ENCODE measurements around the gene PDAP1.

PDAP1 gene, protein sequence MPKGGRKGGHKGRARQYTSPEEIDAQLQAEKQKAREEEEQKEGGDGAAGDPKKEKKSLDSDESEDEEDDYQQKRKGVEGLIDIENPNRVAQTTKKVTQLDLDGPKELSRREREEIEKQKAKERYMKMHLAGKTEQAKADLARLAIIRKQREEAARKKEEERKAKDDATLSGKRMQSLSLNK

DNA sequence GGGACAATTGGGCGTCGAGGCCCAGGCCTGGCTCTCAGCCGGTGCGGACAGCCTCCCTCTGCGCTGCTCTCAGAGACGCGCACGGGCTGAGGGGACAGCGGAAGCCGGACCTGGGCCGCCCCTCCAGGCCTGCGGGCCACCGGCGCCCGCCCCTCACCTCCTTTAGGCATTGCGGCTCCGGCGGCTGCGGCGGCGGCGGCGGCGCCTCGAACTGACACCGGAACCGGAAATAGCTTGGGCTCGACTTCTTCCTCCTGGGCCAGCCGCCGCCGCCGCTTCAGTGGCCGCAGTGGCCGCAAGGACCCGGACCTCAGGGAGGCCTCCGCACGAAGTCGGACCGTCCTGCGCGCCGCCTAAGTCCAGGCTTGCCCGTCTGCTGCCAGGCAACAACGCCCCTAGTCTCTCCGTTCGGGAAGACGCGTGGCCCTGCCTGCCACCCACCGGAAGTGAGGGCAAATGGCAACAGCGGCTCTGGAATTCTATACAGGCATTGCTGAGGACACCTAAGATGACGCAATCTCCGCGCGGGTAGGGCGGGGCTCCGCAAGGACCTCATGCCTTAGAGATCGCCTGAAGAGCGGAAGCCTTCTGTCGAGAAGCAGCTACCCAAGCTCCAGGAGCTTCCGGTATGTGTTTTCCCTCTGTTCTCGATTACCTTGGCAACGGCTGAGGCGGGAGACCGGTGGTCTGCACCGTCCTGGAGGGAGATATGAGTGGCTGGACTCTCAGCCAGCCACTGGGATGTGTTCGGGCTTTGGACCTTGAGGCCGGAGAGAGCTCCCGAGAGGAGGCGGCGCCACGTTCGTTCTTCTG lies at the start of gene PDAP1, which contains the start of gene BUD31:
Gene PDAP1, minus strand, starts transcription at position 219 of the 813 bp plus-strand sequence. Its CDS starts 49 bp downstream, at position 170.
Gene BUD31, plus strand, starts transcription at position 591 of the 813 bp plus-strand sequence. CDS start 2,124 bp downstream, outside the sequence.
- Mint-ChIP-seq H3K27ac (peak within 1 kb of the TSS; percentile 94), H3K4me1 (ENCODE audit: low read depth) (peaks cover 50% of the 10 kb centered on the region), H3K36me3 (ENCODE audit: low read depth) (peaks cover 48% of the 10 kb centered on the region), H3K9me3 (no peaks in the 10 kb centered on the region), H3K4me3 (peak within 1 kb of the TSS; percentile 93), H3K27me3 (no peaks in the 10 kb centered on the region)

DNA sequence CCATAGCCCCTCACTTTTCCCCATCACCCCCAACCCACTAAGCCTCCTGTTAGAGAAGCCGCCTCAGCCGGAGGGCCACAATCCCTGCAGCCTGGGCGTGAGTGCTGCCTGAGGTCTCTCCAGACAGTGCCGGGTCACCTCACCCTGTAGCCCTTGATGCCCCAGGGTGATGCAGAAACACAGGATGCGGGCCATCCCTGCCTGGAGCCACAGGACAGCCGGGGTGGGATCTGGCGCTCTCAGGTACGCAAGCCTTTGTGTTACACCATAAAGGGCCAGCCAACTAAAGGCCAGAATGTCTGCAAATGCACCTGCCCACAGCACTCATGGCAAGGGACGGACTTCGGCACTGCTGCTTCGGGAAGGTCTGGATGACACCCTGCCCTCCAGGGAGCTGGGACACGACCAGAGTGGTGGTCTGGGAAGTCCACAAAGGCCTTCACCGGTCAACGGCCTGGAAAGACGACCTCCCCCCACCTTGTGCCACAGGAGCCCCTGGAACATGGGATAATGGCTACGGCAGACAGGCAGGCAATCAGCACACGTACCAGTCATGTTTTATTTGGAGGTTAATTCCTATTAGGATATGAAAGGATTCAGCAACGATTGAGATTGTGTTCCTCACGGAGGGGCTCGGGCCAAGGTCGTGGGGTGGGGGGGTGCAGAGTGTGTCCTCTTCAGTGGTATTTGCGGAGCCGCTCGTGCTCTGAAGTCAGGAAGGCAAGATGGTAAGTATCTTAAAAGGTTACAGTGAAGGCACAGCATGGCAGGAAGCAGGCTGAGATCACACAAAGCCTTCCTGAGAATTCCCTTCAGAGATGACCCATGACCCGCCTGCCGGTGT lies 49.5 kb upstream of the PDAP1 start:
- Mint-ChIP-seq H3K27ac (peak overlapping the region; percentile 74), H3K4me1 (ENCODE audit: low read depth) (peaks cover 20% of the 10 kb centered on the region), H3K4me3 (no peak overlapping the region), H3K9me3 (no peaks in the 10 kb centered on the region), H3K36me3 (ENCODE audit: low read depth) (peaks cover 62% of the 10 kb centered on the region), H3K27me3 (no peaks in the 10 kb centered on the region)

DNA sequence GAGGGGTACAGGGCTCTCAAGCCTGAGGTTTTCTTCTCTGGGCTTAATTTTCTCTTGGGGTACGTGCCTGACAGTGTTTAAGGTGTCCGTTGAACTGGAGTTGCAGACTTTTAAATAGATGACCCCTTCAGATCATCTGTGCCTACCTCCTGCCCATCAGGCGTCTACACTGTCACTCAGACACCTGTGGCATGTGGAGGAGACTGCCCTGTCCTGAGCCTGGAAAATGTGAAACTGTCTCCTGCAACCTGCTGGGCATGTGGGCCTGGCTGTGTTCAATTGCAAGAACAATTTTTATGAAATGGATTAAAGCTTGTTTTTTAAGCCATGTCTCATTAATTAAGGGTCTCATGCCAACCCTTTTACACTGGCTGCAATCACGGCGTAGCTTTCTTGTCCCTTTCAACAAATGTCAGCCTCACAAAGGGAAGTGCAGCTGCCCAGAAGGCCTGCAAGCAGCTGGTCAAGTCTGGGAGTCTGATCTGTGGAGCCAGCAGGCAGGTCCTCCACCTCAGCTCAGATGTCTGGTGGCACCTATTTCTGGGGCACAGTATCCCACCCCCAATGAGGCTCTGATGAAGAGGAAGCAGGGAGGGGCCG lies 48.8 kb upstream of the PDAP1 start:
- Mint-ChIP-seq H3K36me3 (ENCODE audit: low read depth) (peaks cover 58% of the 10 kb centered on the region), H3K9me3 (no peaks in the 10 kb centered on the region), H3K4me3 (no peak overlapping the region), H3K27ac (peak overlapping the region; percentile 31), H3K27me3 (no peaks in the 10 kb centered on the region), H3K4me1 (ENCODE audit: low read depth) (peaks cover 17% of the 10 kb centered on the region)

DNA sequence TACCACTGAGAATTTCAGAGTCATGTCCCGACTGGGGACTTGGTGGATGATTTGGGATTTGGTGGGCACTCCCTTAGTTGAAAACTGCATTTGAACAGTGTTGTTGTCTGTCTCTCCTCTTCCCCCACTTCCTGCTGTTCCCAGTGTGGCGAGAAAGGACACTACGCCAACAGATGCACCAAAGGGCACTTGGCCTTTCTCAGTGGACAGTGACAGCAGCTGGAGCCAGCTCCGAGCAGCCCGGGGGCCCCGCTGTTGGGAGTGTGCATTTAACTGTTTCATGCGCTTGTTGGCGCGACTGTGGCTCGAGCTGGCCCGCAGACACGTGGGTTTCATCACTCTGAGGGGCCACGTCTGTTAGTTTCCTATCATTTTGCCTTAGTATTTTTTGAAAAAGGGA lies 47.9 kb upstream of the PDAP1 start:
- H3K4me3 Mint-ChIP-seq: no peak overlapping the region
- H3K4me1 Mint-ChIP-seq (ENCODE audit: low read depth): peaks cover 13% of the 10 kb centered on the region
- H3K27me3 Mint-ChIP-seq: no peaks in the 10 kb centered on the region
- no peak overlapping the region for H3K27ac Mint-ChIP-seq
- H3K36me3 Mint-ChIP-seq (ENCODE audit: low read depth): peaks cover 60% of the 10 kb centered on the region
- no peaks in the 10 kb centered on the region for H3K9me3 Mint-ChIP-seq

DNA sequence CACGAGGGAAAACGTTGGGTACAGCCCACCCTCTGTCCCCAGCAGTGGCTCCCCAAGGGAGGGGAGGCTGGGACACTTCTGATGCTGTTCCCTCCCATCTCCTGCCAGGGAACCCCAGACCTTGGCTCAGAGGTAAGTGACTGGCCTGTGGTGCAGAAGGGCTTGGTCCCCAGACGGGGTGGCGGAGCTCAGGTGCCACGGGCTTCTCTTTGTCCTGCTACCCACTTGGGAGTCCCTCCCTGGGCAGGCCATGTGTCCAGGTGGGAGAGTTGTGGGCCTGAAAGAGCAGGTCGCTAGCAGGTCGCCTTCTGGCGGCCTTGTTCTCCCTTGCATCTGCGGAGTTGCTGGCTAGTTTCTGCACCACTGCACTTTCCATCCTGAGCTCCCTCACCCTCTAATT lies 47.5 kb upstream of the PDAP1 start:
- Mint-ChIP-seq H3K36me3 (ENCODE audit: low read depth) (peaks cover 62% of the 10 kb centered on the region), H3K27me3 (no peaks in the 10 kb centered on the region), H3K4me1 (ENCODE audit: low read depth) (peaks cover 13% of the 10 kb centered on the region)

DNA sequence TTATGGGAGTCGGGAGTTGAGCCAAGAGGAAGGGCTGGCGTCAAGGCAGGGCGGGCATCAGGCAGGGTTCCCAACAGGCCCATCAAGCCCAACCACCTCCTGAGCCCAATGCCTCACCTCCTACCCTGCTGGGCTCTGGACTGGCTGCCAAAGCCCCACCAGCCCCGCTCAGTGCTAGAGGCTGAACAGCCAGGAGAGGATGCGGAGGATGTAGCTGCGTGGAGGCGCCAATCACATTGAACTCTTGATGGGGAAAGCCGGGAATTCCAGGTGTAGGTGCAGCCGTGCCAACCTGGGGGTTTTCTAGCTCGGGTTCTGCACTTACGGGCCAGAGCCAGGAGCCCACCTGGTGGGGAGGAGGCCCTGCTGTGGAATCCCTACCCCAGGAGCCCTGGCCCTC lies 44.7 kb upstream of the PDAP1 start:
- Mint-ChIP-seq H3K4me3 (no peak overlapping the region), H3K4me1 (ENCODE audit: low read depth) (no peaks in the 10 kb centered on the region), H3K36me3 (ENCODE audit: low read depth) (peaks cover 51% of the 10 kb centered on the region), H3K27ac (no peak overlapping the region), H3K9me3 (no peaks in the 10 kb centered on the region), H3K27me3 (no peaks in the 10 kb centered on the region)

More for the DNA sequence above, 47.5 kb upstream of the PDAP1 start:
- Mint-ChIP-seq H3K9me3 (no peaks in the 10 kb centered on the region), H3K27ac (no peak overlapping the region), H3K4me3 (no peak overlapping the region)

DNA sequence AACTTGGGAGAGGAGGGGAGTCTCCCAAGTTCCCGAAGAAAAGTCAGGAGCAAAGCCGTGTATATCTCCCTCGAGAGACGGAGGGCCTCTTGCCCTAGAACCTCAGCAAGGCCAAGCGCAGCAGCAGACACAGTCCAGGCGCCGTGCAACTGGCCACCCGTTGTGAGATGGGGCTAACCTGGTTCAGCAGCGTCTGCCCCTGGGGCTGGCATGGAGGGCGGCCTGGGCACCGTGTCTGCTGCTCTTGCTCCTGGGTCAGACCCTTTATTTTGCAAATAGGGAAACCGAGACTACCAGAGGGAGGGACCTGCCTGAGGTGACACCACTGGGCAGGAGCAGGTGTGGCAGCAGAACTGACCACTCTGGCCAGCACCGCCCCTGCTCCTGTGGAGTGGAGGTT lies 44.1 kb upstream of the PDAP1 start:
- peaks cover 55% of the 10 kb centered on the region for H3K36me3 Mint-ChIP-seq (ENCODE audit: low read depth)
- H3K4me3 Mint-ChIP-seq: no peak overlapping the region
- H3K4me1 Mint-ChIP-seq (ENCODE audit: low read depth): no peaks in the 10 kb centered on the region
- no peaks in the 10 kb centered on the region for H3K27me3 Mint-ChIP-seq
- H3K27ac Mint-ChIP-seq: no peak overlapping the region
- H3K9me3 Mint-ChIP-seq: no peaks in the 10 kb centered on the region

DNA sequence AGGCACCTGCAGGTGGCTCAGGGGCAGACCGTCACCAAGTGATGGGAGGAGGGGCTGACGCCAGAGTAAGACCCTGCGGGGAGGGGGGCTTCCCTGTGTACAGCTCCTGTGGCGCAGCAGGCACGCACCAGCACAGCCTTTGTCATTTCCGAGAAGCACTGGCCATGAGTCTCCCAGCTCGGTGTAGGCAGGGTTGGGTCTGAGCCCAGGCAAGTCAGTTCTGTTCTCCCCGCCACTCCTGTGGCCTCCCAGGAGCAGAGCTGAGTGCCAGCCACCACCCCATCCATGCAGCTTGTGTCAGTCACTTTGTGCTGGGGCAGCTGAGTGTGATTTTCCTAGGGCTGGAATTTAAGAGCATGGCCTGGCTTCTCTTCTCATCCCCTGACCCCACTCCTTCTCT lies 43.5 kb upstream of the PDAP1 start:
- peaks cover 52% of the 10 kb centered on the region for H3K36me3 Mint-ChIP-seq (ENCODE audit: low read depth)

DNA sequence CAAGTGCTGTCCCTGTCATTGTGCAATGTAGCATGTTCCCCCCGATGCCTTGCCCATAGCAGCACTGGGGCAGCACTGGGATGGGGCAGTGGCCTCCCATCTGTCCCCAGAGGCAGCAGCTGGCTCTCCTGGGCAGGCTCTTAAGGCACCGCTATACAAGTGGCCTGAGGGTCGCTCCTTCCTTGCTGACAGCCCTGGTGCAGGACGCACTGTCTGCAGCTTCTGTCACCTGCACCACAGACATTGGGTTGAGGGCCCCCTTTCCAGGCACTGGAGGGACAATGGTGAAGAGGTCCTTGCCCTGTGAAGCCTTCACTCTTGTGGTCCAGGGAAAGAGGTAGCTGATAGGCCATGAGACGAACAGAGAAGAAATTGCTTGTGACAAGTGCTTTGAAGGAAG lies 40.9 kb upstream of the PDAP1 start:
- Mint-ChIP-seq H3K4me3 (no peak overlapping the region), H3K36me3 (ENCODE audit: low read depth) (peaks cover 59% of the 10 kb centered on the region), H3K9me3 (no peaks in the 10 kb centered on the region), H3K27me3 (no peaks in the 10 kb centered on the region), H3K4me1 (ENCODE audit: low read depth) (no peaks in the 10 kb centered on the region), H3K27ac (no peak overlapping the region)

More for the DNA sequence above, 43.5 kb upstream of the PDAP1 start:
- Mint-ChIP-seq H3K4me1 (ENCODE audit: low read depth) (no peaks in the 10 kb centered on the region), H3K4me3 (no peak overlapping the region), H3K9me3 (no peaks in the 10 kb centered on the region), H3K27me3 (no peaks in the 10 kb centered on the region), H3K27ac (no peak overlapping the region)

DNA sequence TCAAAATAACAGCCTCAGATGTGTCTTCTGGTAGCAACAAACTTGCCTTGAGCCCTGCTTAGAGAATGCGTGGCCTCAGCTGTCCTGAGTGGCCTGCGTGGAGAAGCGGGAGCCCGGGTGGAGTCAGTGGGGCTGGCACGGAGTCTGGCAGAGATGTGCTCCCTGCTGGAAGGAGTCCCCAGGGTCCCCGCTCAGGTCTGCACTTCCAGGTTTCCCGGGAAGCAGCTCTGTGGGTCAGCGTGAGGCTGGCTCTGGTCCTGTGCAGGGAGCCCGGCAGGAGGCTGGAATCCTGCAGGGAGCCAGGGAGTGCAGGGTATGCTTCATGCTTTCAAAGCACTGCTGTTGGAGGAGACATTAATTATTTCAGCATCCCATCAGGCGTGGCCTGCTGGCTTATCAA lies 40.5 kb upstream of the PDAP1 start:
- no peak overlapping the region for H3K27ac Mint-ChIP-seq
- H3K4me1 Mint-ChIP-seq (ENCODE audit: low read depth): no peaks in the 10 kb centered on the region
- H3K9me3 Mint-ChIP-seq: no peaks in the 10 kb centered on the region
- H3K4me3 Mint-ChIP-seq: no peak overlapping the region
- H3K27me3 Mint-ChIP-seq: no peaks in the 10 kb centered on the region
- H3K36me3 Mint-ChIP-seq (ENCODE audit: low read depth): peaks cover 57% of the 10 kb centered on the region

DNA sequence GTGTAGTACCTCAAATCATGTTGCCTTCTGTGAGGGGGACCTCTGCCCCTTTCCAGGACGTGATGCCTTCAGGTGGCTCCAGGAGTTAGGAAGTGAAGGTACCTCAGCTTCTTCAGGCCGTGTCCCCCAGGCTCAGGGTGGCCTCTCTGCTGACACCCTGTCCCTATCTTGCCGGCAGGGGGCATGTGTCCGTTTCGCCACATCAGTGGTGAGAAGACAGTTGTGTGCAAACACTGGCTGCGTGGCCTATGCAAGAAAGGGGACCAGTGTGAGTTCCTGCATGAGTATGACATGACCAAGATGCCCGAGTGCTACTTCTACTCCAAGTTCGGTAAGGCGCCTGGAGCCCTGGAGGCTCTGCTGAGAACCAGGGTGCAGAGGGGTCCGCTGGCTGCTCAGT lies 39.5 kb upstream of the PDAP1 start:
- Mint-ChIP-seq H3K27ac (no peak overlapping the region), H3K9me3 (no peaks in the 10 kb centered on the region), H3K4me1 (ENCODE audit: low read depth) (peaks cover 4% of the 10 kb centered on the region), H3K36me3 (ENCODE audit: low read depth) (peaks cover 56% of the 10 kb centered on the region), H3K4me3 (no peak overlapping the region), H3K27me3 (no peaks in the 10 kb centered on the region)

DNA sequence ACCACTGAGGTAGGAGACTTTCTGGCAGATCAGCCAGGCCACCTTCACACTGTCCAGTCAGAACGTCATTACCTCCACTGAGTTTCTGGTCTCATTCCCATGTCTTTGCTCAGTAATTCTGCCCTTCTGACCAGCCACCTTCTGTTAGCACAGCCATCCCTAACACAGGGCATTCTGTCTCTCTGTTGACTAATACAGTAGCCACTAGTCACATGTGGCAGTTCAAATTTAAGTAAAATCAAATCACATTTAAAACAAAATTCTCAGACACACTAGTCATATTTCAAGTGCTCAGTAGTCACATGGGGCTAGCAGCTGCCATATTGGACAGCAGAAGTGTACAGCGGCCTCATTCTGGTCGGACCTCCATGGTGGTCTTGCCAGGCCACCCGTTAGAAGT lies 37.7 kb upstream of the PDAP1 start:
- Mint-ChIP-seq H3K27ac (no peak overlapping the region), H3K4me1 (ENCODE audit: low read depth) (peaks cover 12% of the 10 kb centered on the region), H3K9me3 (no peaks in the 10 kb centered on the region), H3K27me3 (no peaks in the 10 kb centered on the region), H3K4me3 (no peak overlapping the region), H3K36me3 (ENCODE audit: low read depth) (peaks cover 58% of the 10 kb centered on the region)

DNA sequence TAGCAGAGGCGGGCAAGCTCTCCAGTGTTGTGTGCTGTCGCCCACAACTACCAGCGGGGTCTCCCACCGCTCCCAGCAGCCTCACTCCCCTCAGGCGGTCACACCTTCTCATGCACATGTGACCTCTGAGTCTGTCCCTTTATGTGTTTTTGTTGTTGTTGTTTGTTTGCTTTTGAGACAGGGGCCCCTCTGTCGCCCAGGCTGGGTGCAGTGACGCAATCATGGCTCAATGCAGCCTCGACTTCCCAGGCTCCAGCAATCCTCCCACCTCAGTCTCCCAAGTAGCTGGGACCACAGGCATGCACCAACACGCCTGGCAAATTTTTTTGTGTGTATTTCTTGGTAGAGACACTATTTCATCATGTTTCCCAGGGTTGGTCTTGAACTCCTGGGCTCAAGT lies 31.8 kb upstream of the PDAP1 start:
- H3K4me3 Mint-ChIP-seq: peak overlapping the region; percentile 98
- peak overlapping the region; percentile 82 for H3K27ac Mint-ChIP-seq

DNA sequence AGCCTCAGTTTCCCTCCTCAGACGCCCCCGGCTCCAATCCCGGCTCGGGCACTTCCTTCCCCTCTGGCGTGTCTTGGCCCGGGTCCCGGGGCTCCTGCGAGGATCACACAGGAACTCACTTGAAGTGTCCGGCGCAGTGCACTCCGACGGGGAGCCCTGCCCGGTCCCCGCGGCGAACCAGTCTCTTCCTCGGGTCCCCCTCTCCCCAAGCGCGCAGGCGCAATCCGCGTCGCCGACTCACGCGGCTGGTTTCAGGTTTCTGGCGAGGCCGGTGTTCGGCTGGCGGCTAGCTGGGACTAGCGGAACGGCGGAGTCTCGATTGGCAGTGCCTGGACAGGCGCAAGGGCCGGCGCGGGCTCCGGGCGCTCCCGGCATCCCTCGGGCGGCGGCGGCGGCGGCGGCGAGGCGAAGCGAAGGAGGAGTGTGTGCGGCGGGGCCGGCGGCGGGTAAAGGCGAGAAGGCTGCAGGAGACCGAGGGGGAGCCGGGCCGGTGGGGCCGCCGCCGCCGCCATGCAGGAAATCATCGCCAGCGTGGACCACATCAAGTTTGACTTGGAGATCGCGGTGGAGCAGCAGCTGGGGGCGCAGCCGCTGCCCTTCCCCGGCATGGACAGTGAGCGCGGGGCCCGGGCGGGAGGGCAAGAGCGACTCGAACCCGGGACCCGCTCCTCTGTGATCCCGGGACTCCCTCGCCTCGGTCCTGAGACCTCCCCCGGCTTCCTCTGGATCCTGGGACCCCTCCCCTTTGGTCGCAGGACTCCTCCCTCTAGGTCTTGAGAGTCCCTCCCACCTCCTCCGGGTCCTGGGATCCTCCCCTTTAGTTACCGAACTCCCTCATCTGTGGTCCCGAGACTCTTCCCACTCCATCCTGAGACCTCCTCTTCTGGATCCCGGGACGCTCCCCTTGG lies 30.4 kb upstream of the PDAP1 start, which contains the start of the genes CPSF4 and PTCD1:
Gene CPSF4, plus strand, starts transcription at position 371 of the 908 bp plus-strand sequence. Its CDS starts 140 bp downstream, at position 511.
Gene PTCD1, minus strand, starts transcription at position 226 of the 908 bp plus-strand sequence. CDS start 3,556 bp downstream, outside the sequence.
- Mint-ChIP-seq H3K36me3 (ENCODE audit: low read depth) (peaks cover 22% of the 10 kb centered on the region), H3K4me1 (ENCODE audit: low read depth) (peaks cover 44% of the 10 kb centered on the region), H3K9me3 (no peaks in the 10 kb centered on the region), H3K4me3 (peak within 1 kb of the TSS; percentile 98), H3K27ac (peak within 1 kb of the TSS; percentile 97), H3K27me3 (no peaks in the 10 kb centered on the region)

More for the DNA sequence above, 31.8 kb upstream of the PDAP1 start:
- Mint-ChIP-seq H3K9me3 (no peaks in the 10 kb centered on the region), H3K36me3 (ENCODE audit: low read depth) (peaks cover 31% of the 10 kb centered on the region), H3K4me1 (ENCODE audit: low read depth) (peaks cover 44% of the 10 kb centered on the region), H3K27me3 (no peaks in the 10 kb centered on the region)
